GM12878 (cell line): Measurements from ENCODE around the gene AKAP1.

Experiments
- CREM ChIP-seq: IDR thresholded peaks from 2 replicates; pipeline ENCODE4 v1.6.1; 2014; ENCODE audit warnings: antibody characterized with exemption, low read depth
- EZH2 ChIP-seq: IDR thresholded peaks from 2 replicates; pipeline ENCODE4 v1.6.1; 2012; ENCODE audit warnings: low read depth, mild to moderate bottlenecking, control low read depth, inconsistent platforms, low read length, borderline replicate concordance; ENCODE audit not compliant: control insufficient read depth
- POLR2AphosphoS5 ChIP-seq: IDR thresholded peaks from 2 replicates; pipeline ENCODE4 v1.6.1; 2011; ENCODE audit warnings: mild to moderate bottlenecking, low read length, inconsistent platforms
- RELA ChIP-seq: fragments of 450-650 bp; IDR thresholded peaks from 2 replicates; pipeline ENCODE4 v1.8.0; 2014; ENCODE audit warnings: borderline replicate concordance; ENCODE audit not compliant: partially characterized antibody
- SP1 ChIP-seq: IDR thresholded peaks from one replicate; pipeline ENCODE4 v1.6.1; 2011; ENCODE audit warnings: low read depth, low read length
- TAF1 ChIP-seq: IDR thresholded peaks from 2 replicates; pipeline ENCODE4 v1.6.1; 2011; ENCODE audit warnings: mild to moderate bottlenecking, low read depth, low read length, borderline replicate concordance
- YY1 ChIP-seq: IDR thresholded peaks from 2 replicates; pipeline ENCODE4 v1.6.1; 2011; ENCODE audit warnings: low read depth, mild to moderate bottlenecking, low read length
- TF ChIP-seq, protein P1 (sequence below): fragments of 450-650 bp; IDR thresholded peaks from 2 replicates; pipeline ENCODE4 v1.6.1; 2017; ENCODE audit warnings: antibody characterized with exemption, mild to moderate bottlenecking, moderate library complexity
- TF ChIP-seq, protein P2 (sequence below), 3 experiments: IDR thresholded peaks in 2 of 3; conservative IDR thresholded peaks in 1 of 3; 2 replicates each; pipeline ENCODE4 v1.5.1; 2011; ENCODE audit warnings: low read depth in 3 of 3, low read length in 3 of 3, mild to moderate bottlenecking in 3 of 3, control low read depth in 2 of 3, moderate library complexity in 2 of 3, inconsistent platforms in 1 of 3, mixed read lengths in 1 of 3; ENCODE audit not compliant: control insufficient read depth in 2 of 3, insufficient read depth in 1 of 3; ENCODE audit errors: extremely low read depth in 1 of 3

DNA sequence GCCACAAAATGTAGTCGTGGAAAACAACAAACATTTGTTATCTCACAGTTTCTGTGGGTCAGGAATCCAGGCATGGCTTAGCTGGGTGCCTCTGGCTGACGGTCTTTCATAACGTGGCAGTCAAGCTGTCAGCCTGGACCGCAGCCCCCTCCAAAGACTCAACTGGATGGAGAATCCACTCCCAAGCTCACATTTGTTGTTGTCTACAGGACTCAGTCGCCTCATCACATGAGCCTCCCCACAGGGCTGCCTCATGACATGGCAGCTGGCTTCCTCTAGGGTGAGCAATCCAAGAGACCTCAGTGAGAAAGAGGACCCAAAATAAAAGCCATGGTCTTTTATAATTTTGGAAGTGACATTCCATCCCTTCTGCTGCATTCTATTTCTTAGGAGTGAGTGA, 34.7 kb upstream of the AKAP1 start:
- no peak for TF ChIP-seq POLR2AphosphoS5
- TF ChIP-seq, protein P1, sequence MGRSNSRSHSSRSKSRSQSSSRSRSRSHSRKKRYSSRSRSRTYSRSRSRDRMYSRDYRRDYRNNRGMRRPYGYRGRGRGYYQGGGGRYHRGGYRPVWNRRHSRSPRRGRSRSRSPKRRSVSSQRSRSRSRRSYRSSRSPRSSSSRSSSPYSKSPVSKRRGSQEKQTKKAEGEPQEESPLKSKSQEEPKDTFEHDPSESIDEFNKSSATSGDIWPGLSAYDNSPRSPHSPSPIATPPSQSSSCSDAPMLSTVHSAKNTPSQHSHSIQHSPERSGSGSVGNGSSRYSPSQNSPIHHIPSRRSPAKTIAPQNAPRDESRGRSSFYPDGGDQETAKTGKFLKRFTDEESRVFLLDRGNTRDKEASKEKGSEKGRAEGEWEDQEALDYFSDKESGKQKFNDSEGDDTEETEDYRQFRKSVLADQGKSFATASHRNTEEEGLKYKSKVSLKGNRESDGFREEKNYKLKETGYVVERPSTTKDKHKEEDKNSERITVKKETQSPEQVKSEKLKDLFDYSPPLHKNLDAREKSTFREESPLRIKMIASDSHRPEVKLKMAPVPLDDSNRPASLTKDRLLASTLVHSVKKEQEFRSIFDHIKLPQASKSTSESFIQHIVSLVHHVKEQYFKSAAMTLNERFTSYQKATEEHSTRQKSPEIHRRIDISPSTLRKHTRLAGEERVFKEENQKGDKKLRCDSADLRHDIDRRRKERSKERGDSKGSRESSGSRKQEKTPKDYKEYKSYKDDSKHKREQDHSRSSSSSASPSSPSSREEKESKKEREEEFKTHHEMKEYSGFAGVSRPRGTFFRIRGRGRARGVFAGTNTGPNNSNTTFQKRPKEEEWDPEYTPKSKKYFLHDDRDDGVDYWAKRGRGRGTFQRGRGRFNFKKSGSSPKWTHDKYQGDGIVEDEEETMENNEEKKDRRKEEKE = no peak
- no peak for TF ChIP-seq TAF1
- TF ChIP-seq, protein P2, sequence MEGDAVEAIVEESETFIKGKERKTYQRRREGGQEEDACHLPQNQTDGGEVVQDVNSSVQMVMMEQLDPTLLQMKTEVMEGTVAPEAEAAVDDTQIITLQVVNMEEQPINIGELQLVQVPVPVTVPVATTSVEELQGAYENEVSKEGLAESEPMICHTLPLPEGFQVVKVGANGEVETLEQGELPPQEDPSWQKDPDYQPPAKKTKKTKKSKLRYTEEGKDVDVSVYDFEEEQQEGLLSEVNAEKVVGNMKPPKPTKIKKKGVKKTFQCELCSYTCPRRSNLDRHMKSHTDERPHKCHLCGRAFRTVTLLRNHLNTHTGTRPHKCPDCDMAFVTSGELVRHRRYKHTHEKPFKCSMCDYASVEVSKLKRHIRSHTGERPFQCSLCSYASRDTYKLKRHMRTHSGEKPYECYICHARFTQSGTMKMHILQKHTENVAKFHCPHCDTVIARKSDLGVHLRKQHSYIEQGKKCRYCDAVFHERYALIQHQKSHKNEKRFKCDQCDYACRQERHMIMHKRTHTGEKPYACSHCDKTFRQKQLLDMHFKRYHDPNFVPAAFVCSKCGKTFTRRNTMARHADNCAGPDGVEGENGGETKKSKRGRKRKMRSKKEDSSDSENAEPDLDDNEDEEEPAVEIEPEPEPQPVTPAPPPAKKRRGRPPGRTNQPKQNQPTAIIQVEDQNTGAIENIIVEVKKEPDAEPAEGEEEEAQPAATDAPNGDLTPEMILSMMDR (IDR thresholded peaks at IDR 0.05 in 2 of 3, conservative IDR thresholded peaks at IDR 0.05 in 1 of 3; ENCODE audit: control insufficient read depth in 2 of 3, extremely low read depth in 1 of 3, insufficient read depth in 1 of 3, low read depth in 3 of 3, low read length in 3 of 3) = no peak
- TF ChIP-seq CREM = no peak
- TF ChIP-seq EZH2 = no peak
- no peak for TF ChIP-seq YY1
- no peak for TF ChIP-seq RELA
- TF ChIP-seq SP1 = no peak
